AG08395 (cell line): Measurements from ENCODE around the gene PRAMEF26.
"Not testable (repeated sequence)": the region's sequence is repeated elsewhere in the genome, so short reads cannot be mapped to it uniquely, and the experiment has no call there.

ENCODE experiments used
- DNase-seq: peaks from one replicate; pipeline ENCODE4 v3.0.0; 2012; ENCODE audit warnings: mixed read lengths, low spot score

PRAMEF26 gene

GRCh38 chr1:13155909-13156308, at the start of gene PRAMEF26:
Gene PRAMEF26 (minus strand): TSS chr1:13156009. CDS start chr1:13153095, 2,914 bp downstream.
- DNase-seq: not testable (repeated sequence)

GRCh38 chr1:13201309-13201708, 45.5 kb upstream of the PRAMEF26 start, which contains the start of gene PRAMEF13:
Gene PRAMEF13 (minus strand): TSS chr1:13201409. CDS start chr1:13199589, 1,820 bp downstream.
- DNase-seq: not testable (repeated sequence)

GRCh38 chr1:13171548-13171947, 15.7 kb upstream of the PRAMEF26 start, which contains the start of gene PRAMEF9:
Gene PRAMEF9 (plus strand): TSS chr1:13171848. CDS start chr1:13175281, 3,433 bp downstream.
- DNase-seq: not testable (repeated sequence)

GRCh38 chr1:13165531-13165930, 9.7 kb upstream of the PRAMEF26 start, which contains the start of gene HNRNPCL4:
Gene HNRNPCL4 (minus strand): TSS chr1:13165631. CDS start chr1:13165467, 164 bp downstream.
- not testable (repeated sequence) for DNase-seq

- not testable (repeated sequence) for DNase-seq
These were observed 39.1 kb downstream of the PRAMEF26 start, which contains the start of gene HNRNPCL2 for GRCh38 chr1:13116754-13117153. Gene HNRNPCL2 (minus strand): TSS chr1:13116854. CDS start chr1:13116400, 454 bp downstream.
